Vagina (tissue), 2 donors: ENCODE measurements around the gene LUZP1. TPM values are rescaled to one million over a fixed set of nuclear protein-coding genes. Genes with fewer than 3 reads are reported as not detected.

Experiments
- DNase-seq, 2 donors: peaks; one replicate each; pipeline ENCODE4 v3.0.0-alpha.2; 2017; ENCODE audit errors: extremely low spot score in 2 of 2
- H3K27ac ChIP-seq: fragments of 200-600 bp; sonication (generic); one replicate; pipeline ENCODE4 v1.5.1; 2019
- H3K27me3 ChIP-seq: fragments of 200-600 bp; sonication (generic); one replicate; pipeline ENCODE4 v1.5.1; 2019
- H3K36me3 ChIP-seq, 2 donors: fragments of 200-600 bp; sonication (generic); one replicate each; pipeline ENCODE4 v1.5.1; 2017 to 2019
- H3K4me1 ChIP-seq: fragments of 200-600 bp; sonication (generic); one replicate; pipeline ENCODE4 v1.5.1; 2019
- H3K4me3 ChIP-seq, 2 donors: fragments of 200-600 bp; sonication (generic); 1 replicate in 1 of 2; 2 replicates in 1 of 2; pipeline ENCODE4 v1.5.1; 2016 to 2019
- H3K9me3 ChIP-seq: fragments of 200-600 bp; sonication (generic); one replicate; pipeline ENCODE4 v1.5.1; 2019
- CTCF ChIP-seq, 3 experiments: fragments of 450-650 bp in 2 of 3; fragments of 200-600 bp in 1 of 3; sonication (generic) in 1 of 3; IDR thresholded peaks; one replicate each; pipeline ENCODE4 v1.5.1; 2017 to 2019; ENCODE audit warnings: antibody characterized with exemption in 3 of 3, mild to moderate bottlenecking in 2 of 3, moderate library complexity in 2 of 3
- POLR2A ChIP-seq, 2 donors: fragments of 450-650 bp; IDR thresholded peaks; one replicate each; pipeline ENCODE4 v1.6.1; 2017; ENCODE audit warnings: antibody characterized with exemption in 2 of 2, mild to moderate bottlenecking in 2 of 2, moderate library complexity in 2 of 2
- POLR2AphosphoS5 ChIP-seq, 2 donors: sonication (generic); formaldehyde crosslinking; IDR thresholded peaks; one replicate each; pipeline ENCODE4 v1.9.0; 2017; ENCODE audit warnings: antibody characterized with exemption in 2 of 2, mild to moderate bottlenecking in 2 of 2, low read depth in 1 of 2; ENCODE audit not compliant: insufficient read depth in 1 of 2
- intact Hi-C: fragments of 100-400 bp; cut with DNase I; formaldehyde crosslinking; loops from one replicate; pipeline ENCODE4 v1.15.1; 2023
- total RNA-seq: library from RNA; depleted of rRNA; stranded (reverse); fragments of >200 nt; gene quantifications from one replicate; pipeline ENCODE4 v1.2.3, GENCODE V29; 2016

Gene LUZP1
- total RNA-seq, 1 donor from 2014 or later: 23.8 TPM

DNA sequence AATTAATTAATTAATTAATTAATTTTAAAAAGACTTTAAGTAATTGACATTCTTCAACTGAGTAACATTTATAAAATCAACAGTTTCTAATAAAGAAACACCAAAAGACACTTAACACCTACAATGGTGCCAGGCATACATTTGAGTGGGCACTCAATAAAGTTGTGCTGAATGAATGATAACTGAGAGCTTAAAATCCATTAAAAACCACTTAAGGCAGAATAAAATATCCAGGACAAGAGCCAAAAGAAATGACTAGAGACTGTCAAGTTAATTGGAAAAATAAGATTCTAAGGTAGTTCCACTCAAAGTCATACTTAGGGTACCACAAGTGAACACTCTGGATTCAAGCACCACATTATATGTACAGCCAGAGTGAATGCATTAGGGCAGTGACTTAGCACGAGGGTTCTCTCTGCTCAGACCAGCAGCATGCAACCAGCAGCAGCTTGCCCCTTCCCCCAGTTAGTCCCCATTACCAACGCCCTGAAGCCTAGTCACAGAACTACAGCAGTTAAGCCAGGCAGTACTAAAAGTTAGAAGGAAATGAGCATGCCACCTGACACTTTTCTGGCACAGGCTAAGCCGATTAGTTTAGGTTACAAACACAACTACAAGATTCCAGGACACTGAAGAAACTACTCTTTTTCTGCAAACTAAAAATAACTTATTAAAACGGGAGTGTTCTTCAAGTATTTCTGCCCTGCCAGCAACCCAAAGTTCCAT is 46.5 kb downstream of the LUZP1 start:
- DNase-seq: no peak
- Histone ChIP-seq H3K27me3 (no peaks in the 10 kb centered on the region), H3K9me3 (no peaks in the 10 kb centered on the region), H3K4me3 (peak overlapping the region in 1 of 2 donors; percentile 27), H3K4me1 (peaks cover 78% of the 10 kb centered on the region), H3K27ac (no peak overlapping the region), H3K36me3 (no peaks in the 10 kb centered on the region)
- intact Hi-C loops: no loop called here
- no peak for TF ChIP-seq POLR2AphosphoS5 (IDR thresholded peaks at IDR 0.05; ENCODE audit: insufficient read depth in 1 of 2, low read depth in 1 of 2)
- no peak for TF ChIP-seq CTCF (IDR thresholded peaks at IDR 0.05)
- TF ChIP-seq POLR2A (IDR thresholded peaks at IDR 0.05): no peak

GRCh38 chr1:23120383-23120782 is 48.3 kb downstream of the LUZP1 start:
- Histone ChIP-seq H3K4me1 (peaks cover 79% of the 10 kb centered on the region), H3K36me3 (no peaks in the 10 kb centered on the region), H3K9me3 (no peaks in the 10 kb centered on the region), H3K4me3 (no peak overlapping the region), H3K27ac (no peak overlapping the region), H3K27me3 (no peaks in the 10 kb centered on the region)
- TF ChIP-seq POLR2AphosphoS5 (IDR thresholded peaks at IDR 0.05; ENCODE audit: insufficient read depth in 1 of 2, low read depth in 1 of 2) (no peak), CTCF (IDR thresholded peaks at IDR 0.05) (no peak), POLR2A (IDR thresholded peaks at IDR 0.05) (no peak)
- DNase-seq: no peak
- intact Hi-C loops: no loop called here

DNA sequence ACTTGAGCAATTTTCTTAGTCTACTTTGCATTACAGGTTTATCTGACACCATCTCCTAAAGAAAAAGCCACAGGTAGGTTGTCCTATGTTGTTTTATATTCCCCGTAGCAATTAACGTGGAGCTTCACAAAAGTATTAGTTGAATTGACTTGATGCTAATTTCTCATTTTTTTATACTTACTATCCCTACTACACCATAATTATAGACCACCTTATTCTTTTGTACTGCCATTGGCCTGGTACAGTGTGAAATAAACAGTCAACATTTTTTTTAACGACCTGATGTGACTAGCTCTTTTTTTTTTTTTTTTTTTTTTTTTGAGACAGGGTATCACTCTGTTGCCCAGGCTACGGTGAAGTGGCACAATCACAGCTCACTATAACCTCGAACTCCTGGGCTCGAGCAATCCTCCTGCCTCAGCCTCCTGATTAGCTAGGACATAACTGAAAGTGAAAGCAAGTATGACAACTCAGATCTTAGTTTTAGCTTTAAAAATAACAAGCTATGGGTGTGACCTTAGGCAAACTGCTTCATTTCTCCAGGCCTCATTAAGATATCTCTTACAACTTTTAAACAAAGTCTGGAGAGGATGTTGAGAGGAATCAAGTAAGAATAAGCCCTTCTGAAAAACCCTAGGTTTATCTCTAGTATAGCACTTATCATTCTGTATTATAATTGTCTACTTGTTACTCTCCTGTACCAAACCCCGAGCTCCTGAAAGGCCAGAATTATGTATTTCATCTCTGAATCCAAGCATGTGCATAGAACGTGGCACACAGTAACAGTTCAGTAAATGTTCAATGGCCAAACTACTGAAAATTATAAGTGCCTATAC is 49.5 kb downstream of the LUZP1 start:
- no peak for DNase-seq
- Histone ChIP-seq H3K9me3 (no peaks in the 10 kb centered on the region), H3K27ac (peak overlapping the region; percentile 43), H3K27me3 (no peaks in the 10 kb centered on the region), H3K4me1 (peaks cover 91% of the 10 kb centered on the region), H3K36me3 (no peaks in the 10 kb centered on the region), H3K4me3 (no peak overlapping the region)
- TF ChIP-seq CTCF (IDR thresholded peaks at IDR 0.05) (no peak), POLR2AphosphoS5 (IDR thresholded peaks at IDR 0.05; ENCODE audit: insufficient read depth in 1 of 2, low read depth in 1 of 2) (no peak), POLR2A (IDR thresholded peaks at IDR 0.05) (no peak)
- intact Hi-C loops: no loop called here

DNA sequence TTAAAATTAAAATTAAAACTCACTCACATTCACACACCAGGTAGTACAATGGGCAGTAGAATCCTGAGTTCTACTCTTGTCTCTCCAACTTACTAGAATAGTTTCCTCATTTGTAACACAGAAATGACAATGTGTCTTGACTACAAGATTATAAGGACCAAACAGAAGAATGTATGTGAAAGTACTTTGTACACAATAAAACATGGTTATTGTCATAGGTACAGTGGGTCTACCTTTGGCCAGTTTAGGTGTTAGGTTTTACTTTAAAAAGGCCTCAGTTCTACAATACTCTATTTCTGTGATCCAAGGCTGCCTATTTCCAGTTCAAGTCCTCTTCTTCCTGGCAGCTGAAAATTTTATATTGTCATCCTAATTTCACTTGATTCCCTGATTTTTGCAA is 50.2 kb downstream of the LUZP1 start:
- Histone ChIP-seq H3K36me3 (no peaks in the 10 kb centered on the region), H3K4me1 (peaks cover 88% of the 10 kb centered on the region), H3K9me3 (no peaks in the 10 kb centered on the region), H3K27ac (no peak overlapping the region), H3K27me3 (no peaks in the 10 kb centered on the region), H3K4me3 (no peak overlapping the region)
- intact Hi-C loops: no loop called here
- TF ChIP-seq CTCF (IDR thresholded peaks at IDR 0.05): no peak
- TF ChIP-seq POLR2AphosphoS5 (IDR thresholded peaks at IDR 0.05; ENCODE audit: insufficient read depth in 1 of 2, low read depth in 1 of 2): no peak
- TF ChIP-seq POLR2A (IDR thresholded peaks at IDR 0.05): no peak
- DNase-seq: no peak
